Testis (tissue), 2 donors: ENCODE data around the gene CDON.

Experiments
- CTCF ChIP-seq, 3 experiments: fragments of 450-650 bp in 2 of 3; fragments of 200-600 bp in 1 of 3; sonication (generic) in 1 of 3; IDR thresholded peaks; one replicate each; pipeline ENCODE4 v1.5.1; 2016 to 2019; ENCODE audit warnings: antibody characterized with exemption in 3 of 3, mild to moderate bottlenecking in 2 of 3, moderate library complexity in 1 of 3
- POLR2A ChIP-seq: fragments of 450-650 bp; IDR thresholded peaks from one replicate; pipeline ENCODE4 v1.6.1; 2017; ENCODE audit warnings: antibody characterized with exemption, mild to moderate bottlenecking, moderate library complexity

DNA sequence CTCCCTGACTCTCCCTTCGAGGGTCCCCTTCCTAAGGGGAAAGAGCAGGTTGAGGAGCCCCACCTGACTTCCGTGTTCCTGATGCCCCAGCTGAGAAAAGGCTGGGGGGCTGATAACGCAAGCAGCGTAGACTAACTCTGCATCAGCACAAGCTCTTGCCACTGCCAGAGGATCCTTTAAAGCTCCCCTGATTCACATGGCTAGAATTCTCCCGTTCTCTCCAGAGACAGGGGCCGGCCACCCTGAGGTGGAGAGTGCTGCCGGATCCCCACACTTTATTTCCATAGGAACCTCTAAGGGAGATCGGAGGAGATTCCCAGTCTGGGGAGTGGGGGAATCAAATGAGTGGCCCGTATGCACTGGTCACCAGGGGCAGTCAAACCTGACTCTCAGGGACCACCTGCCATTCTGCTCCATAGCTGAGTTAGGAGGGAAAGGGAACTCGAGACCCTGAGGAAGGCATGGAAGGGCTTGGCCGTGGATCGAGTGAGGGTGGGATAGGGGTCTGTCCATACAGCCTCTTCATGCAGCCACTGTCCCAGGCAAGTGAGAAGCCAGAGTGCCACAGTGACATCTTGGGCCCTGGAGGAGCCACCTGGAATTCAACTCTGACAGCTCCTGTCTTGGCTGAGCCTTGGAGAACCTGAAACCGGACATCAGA, 118.2 kb downstream of the CDON start:
- TF ChIP-seq CTCF (IDR thresholded peaks at IDR 0.05) (no peak), POLR2A (no peak)
